Measurements from ENCODE around the gene PCTP. TPM values are rescaled to one million over a fixed set of nuclear protein-coding genes. Genes with fewer than 3 reads are reported as not detected.

The PCTP gene
- total and polyA plus RNA-seq, 3 experiments from 2014 or later = 3.5 to 8.5 (median 8.4) TPM

DNA sequence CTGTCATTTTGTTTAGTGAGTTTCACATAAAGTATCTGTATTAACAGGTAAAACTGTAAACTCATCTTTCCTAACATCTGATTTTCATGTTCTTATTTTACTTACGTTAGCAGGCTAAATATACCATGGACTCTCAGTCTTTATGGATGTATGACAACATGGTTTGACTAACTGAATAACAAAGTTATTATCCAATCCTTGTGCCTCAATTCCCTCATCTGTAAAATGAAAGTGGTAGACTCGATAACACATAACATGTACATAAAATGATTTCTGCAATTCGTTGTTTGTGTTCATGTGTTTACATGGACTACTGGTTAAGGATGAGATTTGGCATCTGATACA lies 9.5 kb upstream of the PCTP start:
- no peak overlapping the region for H3K27ac Mint-ChIP-seq
- H3K4me3 Mint-ChIP-seq = no peak overlapping the region
- POLR2A ChIA-PET = no interaction called here

DNA sequence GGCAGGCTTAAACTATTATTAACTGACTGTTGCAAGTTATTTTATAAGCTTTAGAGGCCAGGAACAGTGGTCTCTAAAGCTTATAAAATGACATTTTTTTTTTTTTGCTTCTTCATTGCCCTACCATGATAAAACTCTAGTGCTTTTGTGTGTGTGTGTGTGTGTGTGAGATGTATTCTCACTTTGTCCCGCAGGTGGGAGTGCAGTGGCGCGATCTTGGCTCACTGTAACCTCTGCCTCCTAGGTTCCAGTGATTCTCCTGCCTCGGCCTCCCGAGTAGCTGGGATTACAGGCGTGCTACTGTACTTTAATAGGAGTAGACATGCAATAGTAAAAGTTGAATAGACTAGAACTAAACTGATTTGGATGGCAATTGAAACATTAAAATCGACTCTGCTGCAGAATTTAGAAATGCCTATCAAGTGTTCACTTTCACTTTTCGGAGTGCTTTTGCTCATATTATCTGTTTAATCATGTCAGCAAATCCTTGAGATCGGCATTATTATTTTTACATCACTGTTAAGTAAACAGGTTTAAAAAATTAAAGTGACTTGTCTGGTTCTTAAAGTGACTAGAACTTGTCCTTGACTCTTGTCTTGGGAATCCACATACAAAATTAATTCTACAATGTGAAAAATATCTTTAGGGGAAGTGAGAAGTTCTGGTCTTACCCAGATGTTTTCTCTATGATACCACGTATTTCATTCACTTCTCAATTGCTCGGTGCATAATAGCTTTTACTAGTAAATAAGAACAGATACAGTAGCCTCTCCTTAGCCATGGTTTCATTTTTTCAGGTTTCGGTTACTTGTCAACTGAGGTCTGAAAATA lies 8.4 kb upstream of the PCTP start:
- ChIA-PET POLR2A (no interaction called here), CTCF (interaction anchor here (0.6 kb wide), 1 partner anchor 8 kb away, joined by 3 read pairs; the partner anchor contains the start of gene PCTP)
- Mint-ChIP-seq H3K4me1 (no peaks in the 10 kb centered on the region), H3K27me3 (peaks cover 0 to 36% of the 10 kb centered on the region in 2 donors), H3K27ac (no peak overlapping the region), H3K9me3 (no peaks in the 10 kb centered on the region), H3K36me3 (no peaks in the 10 kb centered on the region), H3K4me3 (no peak overlapping the region)
- no peak overlapping the region for H3K27ac ChIP-seq (ENCODE audit: low read depth, low read length)
- no peaks in the 10 kb centered on the region for H3K27me3 ChIP-seq (ENCODE audit: insufficient read depth, low read length, poor library complexity, severe bottlenecking)
- H3K4me1 ChIP-seq (ENCODE audit: insufficient read depth, low read length) = no peaks in the 10 kb centered on the region
- H3K4me3 ChIP-seq (ENCODE audit: low read length) = no peak overlapping the region
- H3K9me3 ChIP-seq (ENCODE audit: low read length) = no peaks in the 10 kb centered on the region
- H3K36me3 ChIP-seq (ENCODE audit: insufficient read depth, low read length) = no peaks in the 10 kb centered on the region
- DNase-seq = no peak

More for the DNA sequence above, 9.5 kb upstream of the PCTP start:
- peaks cover 0 to 29% of the 10 kb centered on the region in 2 donors for H3K27me3 Mint-ChIP-seq
- Histone ChIP-seq H3K27me3 (ENCODE audit: insufficient read depth, low read length, poor library complexity, severe bottlenecking) (no peaks in the 10 kb centered on the region), H3K27ac (ENCODE audit: low read depth, low read length) (no peak overlapping the region), H3K9me3 (ENCODE audit: low read length) (no peaks in the 10 kb centered on the region), H3K4me3 (ENCODE audit: low read length) (no peak overlapping the region), H3K36me3 (ENCODE audit: insufficient read depth, low read length) (no peaks in the 10 kb centered on the region), H3K4me1 (ENCODE audit: insufficient read depth, low read length) (no peaks in the 10 kb centered on the region)
- no peak for DNase-seq
- CTCF ChIA-PET = no interaction called here
- H3K4me1 Mint-ChIP-seq = no peaks in the 10 kb centered on the region
- H3K36me3 Mint-ChIP-seq = no peaks in the 10 kb centered on the region
- no peaks in the 10 kb centered on the region for H3K9me3 Mint-ChIP-seq

DNA sequence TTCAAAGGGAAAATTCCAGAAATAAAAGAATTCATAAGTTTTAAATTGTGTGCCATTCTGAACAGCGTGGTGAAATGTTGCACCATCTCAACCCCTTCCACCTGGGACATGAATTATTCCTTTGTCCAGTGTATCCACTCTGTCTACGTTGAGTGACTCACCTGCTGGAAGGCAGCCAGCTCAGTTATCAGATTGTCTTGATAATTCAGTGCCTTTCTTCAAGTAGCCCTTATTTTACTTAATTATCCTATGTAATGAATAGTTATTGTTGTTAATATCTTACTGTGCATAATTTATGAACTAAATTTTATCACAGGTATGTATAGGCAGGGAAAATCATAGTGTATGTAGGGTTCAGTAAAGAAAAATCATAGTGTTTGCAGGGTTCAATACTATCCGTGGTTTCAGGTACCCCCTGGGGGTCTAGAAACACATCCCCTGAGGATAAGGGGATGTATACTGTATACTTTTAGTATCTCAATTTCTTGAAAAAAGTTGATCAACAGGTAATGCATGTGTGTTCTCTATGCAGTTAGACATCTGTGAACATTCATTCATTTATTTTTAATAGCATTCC lies 7.7 kb upstream of the PCTP start:
- Histone ChIP-seq H3K4me1 (ENCODE audit: insufficient read depth, low read length) (no peaks in the 10 kb centered on the region), H3K4me3 (ENCODE audit: low read length) (no peak overlapping the region), H3K9me3 (ENCODE audit: low read length) (no peaks in the 10 kb centered on the region), H3K27ac (ENCODE audit: low read depth, low read length) (no peak overlapping the region), H3K36me3 (ENCODE audit: insufficient read depth, low read length) (no peaks in the 10 kb centered on the region), H3K27me3 (ENCODE audit: insufficient read depth, low read length, poor library complexity, severe bottlenecking) (no peaks in the 10 kb centered on the region)
- DNase-seq = no peak
- Mint-ChIP-seq H3K36me3 (no peaks in the 10 kb centered on the region), H3K9me3 (no peaks in the 10 kb centered on the region), H3K4me3 (no peak overlapping the region), H3K27ac (no peak overlapping the region), H3K27me3 (peaks cover 0 to 37% of the 10 kb centered on the region in 2 donors), H3K4me1 (no peaks in the 10 kb centered on the region)
- POLR2A ChIA-PET = no interaction called here
- CTCF ChIA-PET = no interaction called here

DNA sequence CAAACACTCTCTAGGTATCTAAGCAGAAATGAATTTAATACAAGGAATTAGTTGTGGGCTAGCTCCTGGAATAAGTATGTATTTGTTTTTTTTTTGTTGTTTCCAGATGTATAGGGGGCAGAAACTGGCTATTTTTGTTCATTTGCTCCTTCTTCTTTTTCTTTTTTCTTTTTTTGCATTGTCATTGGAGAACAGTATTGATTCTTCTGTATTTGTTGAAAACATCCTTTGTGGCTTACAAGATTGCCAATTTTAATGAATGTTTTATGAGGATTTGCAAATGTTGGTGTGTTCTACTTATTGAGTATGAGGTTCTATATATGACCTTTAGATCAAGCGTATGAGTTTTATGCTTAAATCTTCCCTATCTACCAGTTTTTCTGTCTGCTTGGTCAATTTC lies 5.6 kb upstream of the PCTP start:
- peaks cover 0 to 44% of the 10 kb centered on the region in 2 donors for H3K27me3 Mint-ChIP-seq
- Histone ChIP-seq H3K27me3 (ENCODE audit: insufficient read depth, low read length, poor library complexity, severe bottlenecking) (no peaks in the 10 kb centered on the region), H3K9me3 (ENCODE audit: low read length) (no peaks in the 10 kb centered on the region), H3K36me3 (ENCODE audit: insufficient read depth, low read length) (no peaks in the 10 kb centered on the region), H3K4me3 (ENCODE audit: low read length) (no peak overlapping the region), H3K27ac (ENCODE audit: low read depth, low read length) (no peak overlapping the region), H3K4me1 (ENCODE audit: insufficient read depth, low read length) (no peaks in the 10 kb centered on the region)
- no peaks in the 10 kb centered on the region for H3K36me3 Mint-ChIP-seq
- peak overlapping the region in 1 of 8 donors; percentile 8 for H3K27ac Mint-ChIP-seq
- H3K4me1 Mint-ChIP-seq = peaks cover under 1 to 2% (median 1%) of the 10 kb centered on the region in 3 donors
- H3K9me3 Mint-ChIP-seq = no peaks in the 10 kb centered on the region
- ChIA-PET POLR2A (no interaction called here), CTCF (no interaction called here)
- no peak for DNase-seq
- no peak overlapping the region for H3K4me3 Mint-ChIP-seq

DNA sequence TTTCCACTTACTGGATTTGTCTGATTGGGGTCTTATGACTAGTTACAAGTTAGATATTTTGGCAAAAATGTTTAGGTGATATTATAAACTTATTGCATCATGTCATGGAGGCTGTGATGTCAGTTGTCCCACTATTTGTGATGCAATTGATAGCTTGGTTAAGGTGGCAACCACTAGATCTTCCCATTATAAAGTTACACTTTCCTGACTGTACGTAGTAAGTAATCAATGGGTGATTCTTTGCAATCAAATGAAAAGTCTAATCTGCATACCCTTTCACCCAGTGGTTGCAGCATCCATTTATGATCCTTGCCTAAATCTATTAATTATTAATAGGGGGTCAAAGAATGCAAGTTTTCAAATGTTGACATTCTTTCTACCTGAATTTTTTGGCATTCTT lies 4.4 kb upstream of the PCTP start:
- Histone ChIP-seq H3K4me3 (ENCODE audit: low read length) (no peak overlapping the region), H3K27me3 (ENCODE audit: insufficient read depth, low read length, poor library complexity, severe bottlenecking) (no peaks in the 10 kb centered on the region), H3K9me3 (ENCODE audit: low read length) (no peaks in the 10 kb centered on the region), H3K27ac (ENCODE audit: low read depth, low read length) (no peak overlapping the region), H3K4me1 (ENCODE audit: insufficient read depth, low read length) (no peaks in the 10 kb centered on the region), H3K36me3 (ENCODE audit: insufficient read depth, low read length) (no peaks in the 10 kb centered on the region)
- POLR2A ChIA-PET = no interaction called here
- Mint-ChIP-seq H3K4me1 (peaks cover 8 to 12% (median 11%) of the 10 kb centered on the region in 3 donors), H3K36me3 (no peaks in the 10 kb centered on the region), H3K4me3 (no peak overlapping the region), H3K27me3 (peaks cover 0 to 40% of the 10 kb centered on the region in 2 donors), H3K9me3 (no peaks in the 10 kb centered on the region), H3K27ac (no peak overlapping the region)
- CTCF ChIA-PET = no interaction called here
- no peak for DNase-seq

DNA sequence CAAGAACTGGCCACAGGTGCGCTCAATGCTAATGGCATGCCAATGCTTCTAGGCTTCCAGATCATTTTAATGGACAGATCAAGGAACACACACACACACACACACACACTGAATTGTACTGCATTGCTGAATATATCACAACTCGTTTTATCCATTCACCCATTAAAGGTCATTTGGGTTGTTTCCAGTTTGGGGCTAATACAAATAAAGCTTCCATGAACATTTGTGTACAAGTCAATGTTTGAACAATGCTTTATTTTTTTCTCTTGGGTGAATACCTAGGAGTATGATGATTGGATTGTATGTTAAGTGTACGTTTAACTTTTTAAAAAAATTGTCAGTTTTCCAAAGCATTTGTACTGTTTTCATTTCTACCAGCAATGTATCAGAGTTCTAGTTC lies 3.6 kb upstream of the PCTP start:
- H3K27ac ChIP-seq (ENCODE audit: low read depth, low read length) = no peak overlapping the region
- H3K4me1 ChIP-seq (ENCODE audit: insufficient read depth, low read length) = no peaks in the 10 kb centered on the region
- no peaks in the 10 kb centered on the region for H3K9me3 ChIP-seq (ENCODE audit: low read length)
- DNase-seq = no peak
- ChIA-PET POLR2A (no interaction called here), CTCF (no interaction called here)
- Mint-ChIP-seq H3K27ac (no peak overlapping the region), H3K36me3 (no peaks in the 10 kb centered on the region), H3K4me1 (peaks cover 13 to 19% (median 17%) of the 10 kb centered on the region in 3 donors), H3K4me3 (no peak overlapping the region), H3K27me3 (peaks cover 0 to 38% of the 10 kb centered on the region in 2 donors), H3K9me3 (no peaks in the 10 kb centered on the region)
- no peaks in the 10 kb centered on the region for H3K36me3 ChIP-seq (ENCODE audit: insufficient read depth, low read length)
- no peak overlapping the region for H3K4me3 ChIP-seq (ENCODE audit: low read length)
- no peaks in the 10 kb centered on the region for H3K27me3 ChIP-seq (ENCODE audit: insufficient read depth, low read length, poor library complexity, severe bottlenecking)

DNA sequence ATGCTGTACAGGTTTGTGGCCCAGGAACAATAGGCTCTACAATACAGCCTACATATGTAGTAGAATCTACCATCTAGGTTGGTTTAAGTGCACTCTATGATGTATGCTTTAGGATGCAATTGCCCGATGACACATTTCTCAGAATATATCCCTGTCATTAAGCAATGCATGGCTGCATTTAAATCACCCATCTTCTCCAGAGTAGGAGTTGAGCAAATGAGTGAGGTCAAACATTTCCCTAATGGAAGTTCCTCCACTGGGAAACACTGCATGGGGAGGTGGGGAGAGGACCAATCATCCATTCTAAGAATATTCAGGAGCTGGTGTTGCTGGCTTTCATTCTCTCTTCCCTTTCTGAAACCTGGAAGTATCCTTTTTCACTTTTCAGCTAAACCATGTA lies 2.0 kb upstream of the PCTP start:
- DNase-seq = no peak
- Mint-ChIP-seq H3K27ac (no peak overlapping the region), H3K4me3 (peak overlapping the region in 1 of 7 donors; percentile 29), H3K36me3 (no peaks in the 10 kb centered on the region), H3K27me3 (peaks cover 0 to 30% of the 10 kb centered on the region in 2 donors), H3K4me1 (peaks cover 20 to 28% (median 23%) of the 10 kb centered on the region in 3 donors), H3K9me3 (no peaks in the 10 kb centered on the region)
- Histone ChIP-seq H3K27ac (ENCODE audit: low read depth, low read length) (no peak overlapping the region), H3K4me3 (ENCODE audit: low read length) (no peak overlapping the region), H3K9me3 (ENCODE audit: low read length) (no peaks in the 10 kb centered on the region), H3K4me1 (ENCODE audit: insufficient read depth, low read length) (no peaks in the 10 kb centered on the region), H3K27me3 (ENCODE audit: insufficient read depth, low read length, poor library complexity, severe bottlenecking) (no peaks in the 10 kb centered on the region), H3K36me3 (ENCODE audit: insufficient read depth, low read length) (no peaks in the 10 kb centered on the region)
- CTCF ChIA-PET = no interaction called here
- POLR2A ChIA-PET = no interaction called here

DNA sequence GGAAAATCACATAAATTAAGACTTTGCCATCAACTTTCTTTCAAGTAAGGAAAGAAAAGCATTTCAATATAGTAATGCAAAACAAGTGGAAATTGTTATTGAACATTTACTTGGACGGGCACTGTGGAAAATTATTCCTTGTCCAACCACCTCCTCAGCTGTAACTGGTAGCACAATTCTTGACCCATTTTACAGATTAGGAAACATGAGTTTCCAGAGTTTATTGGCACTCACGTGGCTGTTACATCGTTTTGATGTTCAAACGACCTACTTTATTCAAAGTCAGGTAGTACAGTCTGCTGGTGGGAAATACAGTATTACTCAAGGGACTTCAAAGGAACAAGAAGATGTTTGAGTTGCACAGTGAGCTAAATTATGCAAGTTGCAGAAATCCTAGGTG lies 866 bp upstream of the PCTP start:
- CTCF ChIA-PET = no interaction called here
- Mint-ChIP-seq H3K36me3 (no peaks in the 10 kb centered on the region), H3K4me3 (peak overlapping the region; percentile 72 to 93 (median 85)), H3K9me3 (no peaks in the 10 kb centered on the region), H3K27me3 (peaks cover 0 to 30% of the 10 kb centered on the region in 2 donors), H3K27ac (no peak overlapping the region), H3K4me1 (peaks cover 20 to 29% (median 23%) of the 10 kb centered on the region in 3 donors)
- no peak overlapping the region for H3K4me3 ChIP-seq (ENCODE audit: low read length)
- POLR2A ChIA-PET = no interaction called here
- no peak overlapping the region for H3K27ac ChIP-seq (ENCODE audit: low read depth, low read length)
- no peaks in the 10 kb centered on the region for H3K36me3 ChIP-seq (ENCODE audit: insufficient read depth, low read length)
- H3K27me3 ChIP-seq (ENCODE audit: insufficient read depth, low read length, poor library complexity, severe bottlenecking) = no peaks in the 10 kb centered on the region
- no peaks in the 10 kb centered on the region for H3K9me3 ChIP-seq (ENCODE audit: low read length)
- no peaks in the 10 kb centered on the region for H3K4me1 ChIP-seq (ENCODE audit: insufficient read depth, low read length)
- no peak for DNase-seq
